ENCODE measurements around the gene KCNH4.
A peak's percentile ranks its signal among the peaks of the same experiment; 100 is the strongest.

KCNH4 gene

GRCh38 chr17:42136654-42137051 lies 44.3 kb downstream of the KCNH4 start:
- no peak for DNase-seq (ENCODE audit: low read depth in 2 of 2)

- DNase-seq (ENCODE audit: low read depth in 2 of 2), result no peak
These were observed 45.0 kb downstream of the KCNH4 start for GRCh38 chr17:42135664-42136653.

DNA sequence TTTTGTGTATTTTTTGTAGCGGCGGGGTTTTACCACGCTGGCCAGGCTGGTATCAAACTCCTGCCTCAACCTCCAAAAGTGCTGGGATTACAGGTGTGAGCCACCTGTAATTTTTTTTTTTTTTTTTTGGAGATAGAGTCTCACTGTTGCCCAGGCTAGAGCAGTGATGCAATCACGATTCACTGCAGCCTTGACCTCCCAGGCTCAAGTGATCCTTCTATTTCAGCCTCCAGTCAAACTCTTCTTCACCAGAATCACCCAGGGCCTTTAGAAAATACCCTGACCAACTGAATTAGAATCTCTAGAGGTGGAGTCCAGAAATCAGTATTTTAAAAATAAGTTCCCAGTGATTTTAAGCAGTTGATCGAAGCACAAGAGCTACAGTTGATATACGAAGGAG lies 45.8 kb downstream of the KCNH4 start:
- DNase-seq (ENCODE audit: low read depth in 2 of 2), result no peak

GRCh38 chr17:42133461-42134041 lies 47.4 kb downstream of the KCNH4 start:
- DNase-seq (ENCODE audit: low read depth in 2 of 2), result no peak

- no peak for DNase-seq (ENCODE audit: low read depth in 2 of 2)
These were observed 48.0 kb downstream of the KCNH4 start for GRCh38 chr17:42132941-42133340.

GRCh38 chr17:42131981-42132432 lies 48.9 kb downstream of the KCNH4 start:
- DNase-seq (ENCODE audit: low read depth in 2 of 2), result no peak

DNA sequence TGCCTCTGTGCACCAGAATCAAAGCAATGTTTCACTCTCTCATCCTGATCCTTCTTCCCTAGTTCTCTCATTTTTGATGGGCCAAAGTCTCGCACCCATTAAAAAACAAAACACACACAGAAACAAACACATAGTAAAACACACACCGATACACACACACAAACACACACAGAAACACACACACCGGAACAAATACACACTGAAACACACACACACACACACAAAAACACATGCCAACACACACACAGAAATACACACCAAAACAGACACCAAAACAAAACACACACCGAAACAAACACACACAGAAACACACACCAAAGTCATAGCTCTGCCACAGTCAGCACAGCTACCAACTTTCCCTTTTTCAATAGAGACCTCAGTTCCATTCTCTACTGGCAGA lies 49.7 kb downstream of the KCNH4 start:
- no peak for DNase-seq (ENCODE audit: low read depth in 2 of 2)

DNA sequence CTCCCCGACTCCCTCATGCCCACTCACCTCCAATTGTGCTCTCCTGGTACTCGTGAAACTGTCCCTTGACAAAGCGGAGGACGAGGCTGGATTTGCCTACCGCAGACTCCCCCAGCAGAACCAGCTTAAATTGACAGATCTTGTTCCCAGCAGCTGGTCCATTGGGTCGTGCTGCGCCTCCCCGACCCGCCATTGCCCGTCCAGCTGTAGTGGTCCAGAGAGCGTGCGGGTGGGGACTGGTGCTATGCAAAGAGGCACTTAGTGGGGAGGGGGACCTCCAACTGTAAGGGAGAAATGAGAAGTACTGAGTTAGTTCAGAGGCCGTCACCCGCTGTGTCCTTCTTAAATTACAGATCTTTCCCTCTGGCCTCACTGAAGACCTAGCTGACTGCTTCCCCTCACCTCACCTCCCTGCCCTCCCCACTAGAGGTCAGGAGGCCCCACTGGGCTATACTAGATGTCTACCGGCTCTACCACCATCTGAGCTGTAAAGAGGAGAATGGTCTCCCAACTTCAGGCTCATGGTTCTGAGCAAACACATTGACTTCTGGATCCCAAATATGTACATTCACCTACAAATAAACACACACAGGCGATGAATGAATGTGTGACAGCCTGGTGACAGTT lies 50.5 kb downstream of the KCNH4 start:
- DNase-seq (ENCODE audit: low read depth in 2 of 2), result no peak

DNA sequence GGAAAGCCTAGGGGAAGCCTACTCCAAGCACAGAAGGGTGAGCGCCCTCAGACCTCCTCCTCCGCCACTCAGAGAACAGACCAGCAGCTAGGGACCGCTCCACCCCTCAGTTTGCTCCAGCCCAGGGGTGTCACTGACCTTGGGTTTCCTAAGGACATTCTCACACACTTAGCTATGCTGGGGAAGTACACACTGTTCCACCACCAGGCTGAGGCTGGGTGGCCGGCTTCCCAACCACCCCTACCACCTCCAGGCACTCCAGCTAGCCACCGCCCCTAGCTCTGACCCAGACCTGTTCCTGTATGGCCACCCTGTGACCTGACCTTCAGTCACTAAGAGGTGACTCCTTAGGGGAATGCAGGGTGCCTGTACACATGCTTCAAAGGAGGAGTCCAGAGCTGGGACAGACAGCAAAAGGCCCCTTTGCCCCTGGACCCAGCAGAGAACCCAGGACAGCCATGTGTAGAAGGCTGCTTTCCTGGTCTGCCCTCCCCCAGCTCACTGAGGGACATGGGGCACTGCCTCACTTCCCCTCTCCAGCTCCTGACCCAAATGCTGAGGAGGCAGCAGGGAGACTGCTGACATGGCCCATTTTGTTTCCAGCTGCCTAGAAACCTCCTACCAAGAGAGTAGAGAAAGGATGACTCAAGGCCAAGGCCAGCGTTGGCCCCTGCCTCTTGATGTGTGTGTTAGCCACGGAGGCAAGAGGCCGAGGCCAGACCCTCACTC lies 51.7 kb downstream of the KCNH4 start:
- no peak for DNase-seq (ENCODE audit: low read depth in 2 of 2)

DNA sequence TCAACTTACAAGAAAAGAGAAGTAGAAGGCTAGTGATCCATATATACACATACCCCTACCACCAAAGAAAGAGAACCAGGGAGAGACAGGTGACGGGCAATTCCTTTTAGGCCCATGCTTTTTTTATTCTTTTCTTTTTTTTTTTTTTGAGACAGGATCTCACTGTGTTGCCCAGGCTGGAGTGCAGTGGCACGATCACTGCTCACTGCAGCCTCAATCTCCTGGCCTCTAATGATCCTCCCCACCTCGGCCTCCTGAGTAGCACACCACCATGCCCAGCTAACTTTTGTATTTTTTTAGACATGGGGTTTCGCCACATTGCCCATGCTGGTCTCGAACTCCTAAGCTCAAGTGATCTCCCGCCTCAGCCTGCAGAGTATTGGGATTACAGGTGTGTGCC lies 53.5 kb downstream of the KCNH4 start:
- DNase-seq (ENCODE audit: low read depth in 2 of 2), result no peak

DNA sequence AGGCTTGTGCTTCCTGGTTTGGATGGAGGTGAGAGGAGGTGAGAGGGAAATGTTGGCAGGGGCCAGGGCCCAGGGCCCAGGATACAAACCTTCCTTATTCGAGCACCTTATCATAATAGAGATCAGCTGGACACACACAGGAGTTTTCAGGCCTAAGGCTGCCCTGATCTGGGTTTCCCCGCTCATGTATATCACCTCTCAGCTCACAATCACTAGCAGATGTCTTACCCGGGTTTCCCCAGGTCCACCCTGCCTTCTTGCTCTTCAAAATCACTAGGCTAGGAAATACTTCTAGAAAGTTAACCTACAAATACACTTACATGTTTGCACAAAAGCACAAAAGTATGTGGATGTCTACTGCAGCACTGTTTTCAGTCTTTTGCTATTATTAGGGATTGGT lies 54.1 kb downstream of the KCNH4 start:
- no peak for DNase-seq (ENCODE audit: low read depth in 2 of 2)

- no peak for DNase-seq (ENCODE audit: low read depth in 2 of 2)
These were observed 55.4 kb downstream of the KCNH4 start for GRCh38 chr17:42125565-42125964.

DNA sequence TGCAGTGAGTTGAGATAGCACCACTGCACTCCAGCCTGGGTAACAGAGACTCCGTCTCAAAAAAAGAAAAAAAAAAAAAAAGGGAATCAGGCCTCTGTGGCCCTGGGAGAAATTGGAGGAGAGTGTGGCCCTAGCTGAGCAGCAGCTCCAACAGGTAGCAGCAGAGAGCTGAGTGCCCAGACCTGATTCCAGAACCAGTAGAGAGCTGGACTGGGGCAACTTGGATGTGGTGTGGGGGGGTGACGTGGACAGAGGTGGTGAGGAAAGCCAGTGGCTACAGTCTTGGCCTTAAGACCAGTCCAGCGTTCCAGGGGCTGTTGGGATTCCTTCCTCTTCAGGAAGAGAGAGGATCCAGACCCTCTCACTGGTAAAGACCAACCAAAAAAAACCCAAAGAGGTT lies 56.7 kb downstream of the KCNH4 start:
- no peak for DNase-seq (ENCODE audit: low read depth in 2 of 2)

- no peak for DNase-seq (ENCODE audit: low read depth in 2 of 2)
These were observed 58.3 kb downstream of the KCNH4 start, which contains the start of gene HSPB9 for GRCh38 chr17:42122371-42123303. HSPB9 (plus strand) TSS chr17:42122804; CDS start chr17:42122851, 47 bp downstream.

DNA sequence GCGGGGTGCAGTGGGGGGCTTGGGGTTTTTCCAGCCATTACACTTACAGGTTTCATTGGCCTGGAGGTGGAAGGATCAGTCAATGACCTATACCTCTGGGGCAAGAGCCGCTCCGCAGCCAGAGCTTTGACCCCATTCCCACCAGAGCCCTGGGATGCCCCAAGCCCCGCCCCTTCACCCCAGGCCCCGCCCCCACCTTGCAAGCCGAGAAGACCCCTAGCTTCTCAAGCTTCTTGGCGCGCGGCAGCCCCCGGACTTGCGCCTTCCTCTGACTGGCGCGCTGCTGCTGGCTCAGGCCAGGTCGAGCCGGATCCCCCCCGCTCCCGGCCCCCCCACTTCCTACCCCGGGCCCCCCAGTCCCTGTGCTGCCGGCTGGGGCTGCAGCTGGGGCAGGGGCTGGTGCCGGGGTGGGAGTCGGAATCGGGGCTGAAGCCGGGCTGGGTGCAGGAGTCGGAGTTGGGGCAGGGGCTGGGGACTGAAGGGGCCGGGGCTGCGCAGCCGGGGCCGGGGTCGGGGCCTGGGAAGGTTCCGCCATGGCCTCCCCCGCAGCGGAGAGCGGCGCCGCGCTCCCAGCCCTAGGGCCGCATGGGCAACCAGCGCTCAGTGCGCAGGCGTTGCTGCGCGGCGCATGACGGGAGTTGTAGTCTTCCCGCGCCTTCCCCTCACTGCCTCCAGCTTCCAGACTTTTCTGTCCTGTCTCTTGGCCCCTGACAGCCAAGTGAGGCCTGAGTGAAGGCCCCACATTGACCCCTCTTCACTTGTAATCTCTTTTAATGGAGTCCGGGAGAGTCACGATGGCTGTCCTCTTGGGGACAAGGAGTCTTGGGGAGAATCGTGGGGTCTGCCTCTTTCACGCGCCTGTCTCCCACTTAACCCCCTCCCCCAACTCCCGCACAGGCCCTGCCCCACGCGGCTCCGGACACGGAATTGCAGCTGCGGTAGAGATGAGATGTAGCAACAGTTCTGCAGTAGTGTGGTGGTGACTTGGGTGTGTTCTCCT lies 59.9 kb downstream of the KCNH4 start, which contains the start of gene KAT2A:
Gene KAT2A (minus strand): TSS at position 598 of the 1,000 bp plus-strand sequence. CDS start 63 bp downstream, at position 535.
- peak; percentile 64 to 69 for DNase-seq (ENCODE audit: low read depth in 2 of 2)

GRCh38 chr17:42120161-42120769 lies 60.7 kb downstream of the KCNH4 start:
- DNase-seq (ENCODE audit: low read depth in 2 of 2), result no peak

DNA sequence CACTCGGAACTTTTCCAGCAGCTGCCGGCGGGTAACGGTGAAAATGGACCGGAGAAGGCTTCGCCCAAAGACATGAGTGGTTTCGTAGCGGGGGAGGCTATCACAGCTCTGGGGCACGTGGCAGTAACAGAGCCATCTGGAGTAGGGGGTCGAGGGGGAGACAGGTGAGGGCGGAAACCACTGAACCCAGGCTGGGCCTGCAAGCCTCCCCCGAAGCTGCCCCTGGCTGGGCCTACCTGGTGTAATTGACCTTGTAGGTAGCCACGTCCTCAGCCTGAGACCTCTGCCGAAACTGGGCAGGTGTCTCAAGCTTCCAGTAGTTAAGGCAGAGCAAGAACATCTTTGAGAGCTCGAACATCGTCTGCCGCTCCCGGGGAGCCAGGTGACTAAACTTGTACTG lies 61.6 kb downstream of the KCNH4 start:
- DNase-seq (ENCODE audit: low read depth in 2 of 2), result no peak

- DNase-seq (ENCODE audit: low read depth in 2 of 2), result peak in 1 of 2 donors; percentile 21
These were observed 62.4 kb downstream of the KCNH4 start for GRCh38 chr17:42118545-42118944.

DNA sequence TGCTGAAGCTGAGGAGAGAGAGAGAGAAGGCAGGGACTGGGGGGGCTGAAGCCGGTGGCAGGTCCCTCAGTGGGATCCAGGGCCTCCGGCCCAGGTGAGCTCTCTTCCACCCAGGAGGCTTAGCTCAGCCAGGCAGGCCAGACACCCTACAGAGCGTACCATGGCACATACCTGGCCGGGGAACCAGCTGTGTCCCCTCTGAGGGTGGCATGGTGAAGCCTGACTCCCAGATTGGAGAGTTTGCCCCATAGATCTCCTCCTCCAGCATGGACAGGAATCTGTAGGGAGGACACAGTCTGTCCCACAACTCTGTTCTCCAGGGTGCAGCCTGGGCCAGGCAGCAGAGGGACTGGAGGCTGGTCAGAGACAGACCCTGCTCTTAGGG lies 62.8 kb downstream of the KCNH4 start:
- no peak for DNase-seq (ENCODE audit: low read depth in 2 of 2)
